OCI-LY1 (cell line): Measurements from ENCODE around the gene MDFIC.

ENCODE experiments used
- EZH2 ChIP-seq: fragments of 200-600 bp; sonication (generic), shearing (Covaris generic); IDR thresholded peaks from 2 replicates; pipeline ENCODE4 v1.8.0; 2017; ENCODE audit warnings: borderline replicate concordance, mixed run types, mild to moderate bottlenecking, antibody characterized with exemption, low read length, moderate library complexity, mixed read lengths
- TF ChIP-seq, protein P1 (sequence below): fragments of 200-600 bp; sonication (generic), shearing (Covaris generic); IDR thresholded peaks from 2 replicates; pipeline ENCODE4 v1.5.1; 2017; ENCODE audit warnings: mild to moderate bottlenecking, antibody characterized with exemption, low read length, moderate library complexity, mixed read lengths

DNA sequence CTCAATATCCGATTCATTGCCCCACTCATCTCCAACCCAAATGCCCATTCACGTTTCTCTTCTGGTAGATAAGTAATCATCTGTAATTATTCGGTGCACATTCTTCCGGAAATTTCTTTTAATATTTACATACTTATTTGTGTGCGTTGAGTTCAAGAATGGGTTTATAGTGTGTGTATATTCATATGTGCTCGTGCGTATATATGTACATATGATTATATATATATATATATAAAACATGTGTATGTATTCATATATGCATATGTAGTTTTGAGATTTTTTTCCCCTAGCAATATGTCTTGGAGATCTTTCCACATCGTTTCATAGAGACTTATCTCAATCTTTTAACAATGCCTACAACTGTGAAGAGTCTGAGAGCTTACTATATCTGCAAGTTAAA, 118.2 kb downstream of the MDFIC start:
- TF ChIP-seq, protein P1, sequence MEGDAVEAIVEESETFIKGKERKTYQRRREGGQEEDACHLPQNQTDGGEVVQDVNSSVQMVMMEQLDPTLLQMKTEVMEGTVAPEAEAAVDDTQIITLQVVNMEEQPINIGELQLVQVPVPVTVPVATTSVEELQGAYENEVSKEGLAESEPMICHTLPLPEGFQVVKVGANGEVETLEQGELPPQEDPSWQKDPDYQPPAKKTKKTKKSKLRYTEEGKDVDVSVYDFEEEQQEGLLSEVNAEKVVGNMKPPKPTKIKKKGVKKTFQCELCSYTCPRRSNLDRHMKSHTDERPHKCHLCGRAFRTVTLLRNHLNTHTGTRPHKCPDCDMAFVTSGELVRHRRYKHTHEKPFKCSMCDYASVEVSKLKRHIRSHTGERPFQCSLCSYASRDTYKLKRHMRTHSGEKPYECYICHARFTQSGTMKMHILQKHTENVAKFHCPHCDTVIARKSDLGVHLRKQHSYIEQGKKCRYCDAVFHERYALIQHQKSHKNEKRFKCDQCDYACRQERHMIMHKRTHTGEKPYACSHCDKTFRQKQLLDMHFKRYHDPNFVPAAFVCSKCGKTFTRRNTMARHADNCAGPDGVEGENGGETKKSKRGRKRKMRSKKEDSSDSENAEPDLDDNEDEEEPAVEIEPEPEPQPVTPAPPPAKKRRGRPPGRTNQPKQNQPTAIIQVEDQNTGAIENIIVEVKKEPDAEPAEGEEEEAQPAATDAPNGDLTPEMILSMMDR = no peak
- TF ChIP-seq EZH2 = no peak
